ENCODE results near the gene LTBR. TPM values are rescaled to one million over a fixed set of nuclear protein-coding genes. Genes with fewer than 3 reads are reported as not detected.
"Not testable (repeated sequence)": the region's sequence is repeated elsewhere in the genome, so short reads cannot be mapped to it uniquely, and the experiment has no call there.

Gene LTBR
- total and polyA plus RNA-seq, 5 donors from 2014 or later: 0.35 TPM; not detected in 4

- ATAC-seq (ENCODE audit: low read depth in 2 of 2): no peak
- Mint-ChIP-seq H3K27ac (no peak overlapping the region), H3K4me3 (no peak overlapping the region), H3K36me3 (peaks cover 11% of the 10 kb centered on the region), H3K4me1 (peaks cover 4 to 52% (median 29%) of the 10 kb centered on the region in 4 donors), H3K9me3 (no peaks in the 10 kb centered on the region), H3K27me3 (no peaks in the 10 kb centered on the region)
- peaks cover 20% of the 10 kb centered on the region for H3K36me3 ChIP-seq (ENCODE audit: control insufficient read depth, insufficient read depth, low read length)
- no peaks in the 10 kb centered on the region for H3K27me3 ChIP-seq (ENCODE audit: control insufficient read depth, insufficient read depth, low read length)
- DNase-seq: peak in 1 of 3 donors; percentile 55
- H3K4me3 ChIP-seq (ENCODE audit: low read depth, low read length): peak overlapping the region; percentile 94
- peaks cover 74% of the 10 kb centered on the region for H3K4me1 ChIP-seq (ENCODE audit: control insufficient read depth, insufficient read depth, low read length, poor library complexity, severe bottlenecking)
- H3K27ac ChIP-seq (ENCODE audit: insufficient read depth, low read length, poor library complexity, severe bottlenecking): peak overlapping the region; percentile 90
- no peaks in the 10 kb centered on the region for H3K9me3 ChIP-seq (ENCODE audit: control insufficient read depth in 2 of 2, low read length in 2 of 2)
These were observed 46.0 kb upstream of the LTBR start for GRCh38 chr12:6337958-6338433.

DNA sequence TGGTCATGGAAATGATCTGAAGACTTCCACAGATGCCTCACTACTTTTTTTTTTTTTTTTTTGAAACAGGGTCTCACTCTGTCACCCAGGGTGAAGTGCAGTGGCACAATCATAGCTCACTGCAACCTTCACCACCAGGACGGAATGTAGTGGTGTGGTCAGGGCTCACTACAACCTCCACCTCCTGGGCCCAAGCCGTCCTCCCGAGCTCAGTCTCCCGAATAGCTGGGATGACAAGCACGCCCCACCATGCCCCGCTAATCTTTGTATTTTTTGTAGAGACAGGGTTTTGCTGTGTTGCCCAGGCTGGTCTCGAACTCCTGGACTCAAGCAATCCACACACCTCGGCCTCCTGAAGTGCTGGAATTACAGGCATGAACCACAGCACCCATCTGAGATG lies 45.4 kb upstream of the LTBR start:
- H3K9me3 ChIP-seq (ENCODE audit: control insufficient read depth in 2 of 2, low read length in 2 of 2); H3K27ac Mint-ChIP-seq; H3K36me3 Mint-ChIP-seq; ATAC-seq (ENCODE audit: low read depth in 2 of 2); H3K27me3 Mint-ChIP-seq; H3K4me3 Mint-ChIP-seq; H3K27me3 ChIP-seq (ENCODE audit: control insufficient read depth, insufficient read depth, low read length); DNase-seq; H3K9me3 Mint-ChIP-seq: not testable (repeated sequence)
- Histone ChIP-seq H3K4me1 (ENCODE audit: control insufficient read depth, insufficient read depth, low read length, poor library complexity, severe bottlenecking) (peaks cover 73% of the 10 kb centered on the region), H3K27ac (ENCODE audit: insufficient read depth, low read length, poor library complexity, severe bottlenecking) (peak overlapping the region; percentile 90), H3K4me3 (ENCODE audit: low read depth, low read length) (peak overlapping the region; percentile 94), H3K36me3 (ENCODE audit: control insufficient read depth, insufficient read depth, low read length) (peaks cover 15% of the 10 kb centered on the region)
- H3K4me1 Mint-ChIP-seq: peaks cover 4 to 52% (median 29%) of the 10 kb centered on the region in 4 donors

GRCh38 chr12:6338955-6339354 lies 45.0 kb upstream of the LTBR start:
- no peaks in the 10 kb centered on the region for H3K27me3 ChIP-seq (ENCODE audit: control insufficient read depth, insufficient read depth, low read length)
- Mint-ChIP-seq H3K4me3 (no peak overlapping the region), H3K27me3 (no peaks in the 10 kb centered on the region), H3K36me3 (peaks cover 4% of the 10 kb centered on the region), H3K9me3 (no peaks in the 10 kb centered on the region), H3K4me1 (peaks cover 4 to 50% (median 29%) of the 10 kb centered on the region in 4 donors), H3K27ac (no peak overlapping the region)
- DNase-seq: no peak
- peaks cover 11% of the 10 kb centered on the region for H3K36me3 ChIP-seq (ENCODE audit: control insufficient read depth, insufficient read depth, low read length)
- H3K27ac ChIP-seq (ENCODE audit: insufficient read depth, low read length, poor library complexity, severe bottlenecking): peak overlapping the region; percentile 90
- peak overlapping the region; percentile 94 for H3K4me3 ChIP-seq (ENCODE audit: low read depth, low read length)
- H3K9me3 ChIP-seq (ENCODE audit: control insufficient read depth in 2 of 2, low read length in 2 of 2): no peaks in the 10 kb centered on the region
- peaks cover 73% of the 10 kb centered on the region for H3K4me1 ChIP-seq (ENCODE audit: control insufficient read depth, insufficient read depth, low read length, poor library complexity, severe bottlenecking)
- no peak for ATAC-seq (ENCODE audit: low read depth in 2 of 2)

- Mint-ChIP-seq H3K4me3 (no peak overlapping the region), H3K36me3 (peaks cover 3% of the 10 kb centered on the region), H3K4me1 (peaks cover 4 to 42% (median 27%) of the 10 kb centered on the region in 4 donors), H3K27ac (no peak overlapping the region), H3K9me3 (no peaks in the 10 kb centered on the region), H3K27me3 (no peaks in the 10 kb centered on the region)
- Histone ChIP-seq H3K4me1 (ENCODE audit: control insufficient read depth, insufficient read depth, low read length, poor library complexity, severe bottlenecking) (peaks cover 68% of the 10 kb centered on the region), H3K36me3 (ENCODE audit: control insufficient read depth, insufficient read depth, low read length) (peaks cover 2% of the 10 kb centered on the region), H3K4me3 (ENCODE audit: low read depth, low read length) (peak overlapping the region; percentile 94), H3K9me3 (ENCODE audit: control insufficient read depth in 2 of 2, low read length in 2 of 2) (no peaks in the 10 kb centered on the region), H3K27ac (ENCODE audit: insufficient read depth, low read length, poor library complexity, severe bottlenecking) (peak overlapping the region; percentile 90), H3K27me3 (ENCODE audit: control insufficient read depth, insufficient read depth, low read length) (no peaks in the 10 kb centered on the region)
- DNase-seq (peak in 2 of 3 donors; percentile 58 to 63), ATAC-seq (ENCODE audit: low read depth in 2 of 2) (peak; percentile 7 to 9)
These were observed 43.8 kb upstream of the LTBR start for GRCh38 chr12:6340032-6340638.

GRCh38 chr12:6340745-6341416 lies 43.1 kb upstream of the LTBR start:
- H3K27me3 ChIP-seq (ENCODE audit: control insufficient read depth, insufficient read depth, low read length): no peaks in the 10 kb centered on the region
- peaks cover 2% of the 10 kb centered on the region for H3K36me3 ChIP-seq (ENCODE audit: control insufficient read depth, insufficient read depth, low read length)
- H3K9me3 Mint-ChIP-seq: no peaks in the 10 kb centered on the region
- no peaks in the 10 kb centered on the region for H3K36me3 Mint-ChIP-seq
- no peaks in the 10 kb centered on the region for H3K9me3 ChIP-seq (ENCODE audit: control insufficient read depth in 2 of 2, low read length in 2 of 2)
- H3K4me3 ChIP-seq (ENCODE audit: low read depth, low read length): peak overlapping the region; percentile 94
- DNase-seq: no peak
- no peak for ATAC-seq (ENCODE audit: low read depth in 2 of 2)
- no peak overlapping the region for H3K27ac Mint-ChIP-seq
- H3K4me1 Mint-ChIP-seq: peaks cover 5 to 42% (median 28%) of the 10 kb centered on the region in 4 donors
- H3K27me3 Mint-ChIP-seq: no peaks in the 10 kb centered on the region
- peak overlapping the region; percentile 90 for H3K27ac ChIP-seq (ENCODE audit: insufficient read depth, low read length, poor library complexity, severe bottlenecking)
- H3K4me3 Mint-ChIP-seq: no peak overlapping the region
- peaks cover 68% of the 10 kb centered on the region for H3K4me1 ChIP-seq (ENCODE audit: control insufficient read depth, insufficient read depth, low read length, poor library complexity, severe bottlenecking)

DNA sequence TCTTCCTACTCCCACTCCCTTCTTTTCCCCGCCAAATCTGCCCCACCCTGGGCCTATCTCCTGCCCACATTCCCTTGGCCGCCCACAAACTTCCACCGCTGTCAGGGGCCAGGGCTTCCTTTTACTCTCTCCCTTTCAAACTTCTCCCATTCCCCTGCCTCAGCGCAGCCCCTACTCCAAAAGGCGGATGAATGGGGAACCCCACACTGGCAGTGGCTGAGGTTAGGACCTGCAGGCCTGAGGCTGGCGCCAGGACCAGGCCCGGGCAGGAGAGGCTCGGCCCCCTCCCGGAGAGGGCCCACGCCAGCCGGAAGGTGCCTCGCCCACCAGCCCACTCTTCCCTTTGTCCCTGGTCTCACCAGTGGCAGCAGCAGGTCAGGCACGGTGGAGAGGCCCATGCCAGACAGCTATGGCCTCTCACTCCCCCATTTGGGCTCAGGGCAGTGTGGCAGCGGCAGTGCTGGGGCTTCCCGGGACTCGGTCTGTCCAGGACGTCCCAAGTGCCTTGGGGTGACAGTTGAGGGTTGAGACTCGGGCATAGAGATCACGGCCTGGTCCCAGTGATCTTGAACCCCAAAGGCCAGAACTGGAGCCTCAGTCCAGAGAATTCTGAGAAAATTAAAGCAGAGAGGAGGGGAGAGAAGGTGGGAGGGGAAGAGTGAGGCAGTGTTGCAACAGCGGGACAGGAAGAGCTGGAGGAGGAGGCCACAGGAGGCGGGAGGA lies 42.4 kb upstream of the LTBR start, which contains the start of gene TNFRSF1A:
TNFRSF1A (minus strand) TSS at position 660 of the 723 bp plus-strand sequence; CDS start at position 398, 262 bp downstream.
- H3K4me1 Mint-ChIP-seq: peaks cover 5 to 42% (median 28%) of the 10 kb centered on the region in 4 donors
- ATAC-seq (ENCODE audit: low read depth in 2 of 2) (peak in 1 of 2 donors; percentile 25), DNase-seq (peak in 2 of 3 donors; percentile 55 to 67)
- Histone ChIP-seq H3K27me3 (ENCODE audit: control insufficient read depth, insufficient read depth, low read length) (no peaks in the 10 kb centered on the region), H3K4me1 (ENCODE audit: control insufficient read depth, insufficient read depth, low read length, poor library complexity, severe bottlenecking) (peaks cover 68% of the 10 kb centered on the region), H3K4me3 (ENCODE audit: low read depth, low read length) (peak within 1 kb of the TSS; percentile 94), H3K36me3 (ENCODE audit: control insufficient read depth, insufficient read depth, low read length) (peaks cover 2% of the 10 kb centered on the region), H3K27ac (ENCODE audit: insufficient read depth, low read length, poor library complexity, severe bottlenecking) (peak within 1 kb of the TSS; percentile 90), H3K9me3 (ENCODE audit: control insufficient read depth in 2 of 2, low read length in 2 of 2) (no peaks in the 10 kb centered on the region)
- no peak within 1 kb of the TSS for H3K4me3 Mint-ChIP-seq
- no peak within 1 kb of the TSS for H3K27ac Mint-ChIP-seq
- H3K9me3 Mint-ChIP-seq: no peaks in the 10 kb centered on the region
- H3K27me3 Mint-ChIP-seq: no peaks in the 10 kb centered on the region
- H3K36me3 Mint-ChIP-seq: no peaks in the 10 kb centered on the region

DNA sequence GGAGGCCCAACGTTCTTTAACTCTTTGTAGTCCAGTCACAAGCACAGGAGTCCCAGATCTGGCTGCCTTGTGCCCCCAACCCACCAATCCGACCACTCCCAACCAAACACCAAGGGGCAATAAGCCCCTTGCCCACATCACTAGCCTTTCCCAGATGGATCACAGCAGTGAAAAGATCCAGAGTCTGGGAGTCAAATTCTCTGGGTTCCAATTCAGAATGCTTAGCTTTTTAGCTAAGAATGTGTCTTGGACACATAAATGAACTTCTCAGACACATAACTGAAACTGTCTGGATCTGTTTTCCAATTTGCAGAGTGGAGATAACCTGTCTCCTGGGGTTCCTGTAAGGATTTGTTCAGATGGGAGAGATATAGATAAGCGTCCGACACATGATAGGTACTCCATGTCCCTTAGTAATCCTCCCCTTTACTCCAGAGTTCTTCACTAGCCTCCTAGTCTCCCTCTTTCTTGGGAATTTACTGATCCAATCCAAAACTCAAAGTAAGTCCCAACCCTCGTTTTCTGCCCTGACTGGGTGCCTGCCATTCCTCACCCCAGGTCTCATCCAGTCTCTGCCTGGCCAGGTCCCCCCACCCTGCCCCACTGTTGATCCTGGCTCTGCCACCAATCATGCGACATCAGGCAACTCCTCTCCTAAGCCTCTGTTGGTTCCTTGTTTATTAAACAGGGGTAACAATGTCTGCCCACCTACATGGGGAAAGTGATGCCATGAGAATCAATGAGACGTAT lies 41.6 kb upstream of the LTBR start:
- no peaks in the 10 kb centered on the region for H3K27me3 Mint-ChIP-seq
- Histone ChIP-seq H3K9me3 (ENCODE audit: control insufficient read depth in 2 of 2, low read length in 2 of 2) (no peaks in the 10 kb centered on the region), H3K4me1 (ENCODE audit: control insufficient read depth, insufficient read depth, low read length, poor library complexity, severe bottlenecking) (peaks cover 60% of the 10 kb centered on the region), H3K27ac (ENCODE audit: insufficient read depth, low read length, poor library complexity, severe bottlenecking) (peak overlapping the region; percentile 90), H3K4me3 (ENCODE audit: low read depth, low read length) (peak overlapping the region; percentile 94), H3K27me3 (ENCODE audit: control insufficient read depth, insufficient read depth, low read length) (no peaks in the 10 kb centered on the region), H3K36me3 (ENCODE audit: control insufficient read depth, insufficient read depth, low read length) (peaks cover 2% of the 10 kb centered on the region)
- H3K4me3 Mint-ChIP-seq: no peak overlapping the region
- H3K4me1 Mint-ChIP-seq: peaks cover 5 to 47% (median 28%) of the 10 kb centered on the region in 4 donors
- no peak for ATAC-seq (ENCODE audit: low read depth in 2 of 2)
- no peaks in the 10 kb centered on the region for H3K36me3 Mint-ChIP-seq
- H3K27ac Mint-ChIP-seq: no peak overlapping the region
- no peaks in the 10 kb centered on the region for H3K9me3 Mint-ChIP-seq
- no peak for DNase-seq
